SIG-M5 (cell line): Measurements from ENCODE around the gene DUSP10.

Source experiments
- DNase-seq: peaks from one replicate; lab custom pipeline; 2025; lab: John Stamatoyannopoulos, UW

Gene DUSP10

DNA sequence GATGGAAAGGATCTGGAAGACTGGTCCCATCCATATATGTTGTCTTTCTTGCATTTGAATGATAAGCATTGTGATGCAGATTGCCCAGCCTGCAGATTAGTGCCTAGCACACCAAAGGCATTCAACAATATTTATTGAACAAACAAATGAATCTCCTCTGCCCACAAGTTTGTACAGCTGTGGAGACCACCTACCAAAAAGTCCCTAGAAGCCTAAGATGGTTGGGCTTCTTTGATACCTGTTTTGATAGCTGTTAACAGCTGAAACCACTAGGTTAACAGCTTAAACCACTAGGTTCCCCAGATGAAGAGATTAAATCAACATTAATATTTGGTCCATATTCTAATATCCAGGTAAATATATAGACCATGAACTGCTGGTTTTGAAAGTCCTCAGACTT lies 9.8 kb downstream of the DUSP10 start:
- DNase-seq: no peak

- DNase-seq: no peak
Measured at GRCh38 chr1:221729771-221730330, 12.0 kb downstream of the DUSP10 start.

GRCh38 chr1:221728037-221728505 lies 13.8 kb downstream of the DUSP10 start:
- no peak for DNase-seq

DNA sequence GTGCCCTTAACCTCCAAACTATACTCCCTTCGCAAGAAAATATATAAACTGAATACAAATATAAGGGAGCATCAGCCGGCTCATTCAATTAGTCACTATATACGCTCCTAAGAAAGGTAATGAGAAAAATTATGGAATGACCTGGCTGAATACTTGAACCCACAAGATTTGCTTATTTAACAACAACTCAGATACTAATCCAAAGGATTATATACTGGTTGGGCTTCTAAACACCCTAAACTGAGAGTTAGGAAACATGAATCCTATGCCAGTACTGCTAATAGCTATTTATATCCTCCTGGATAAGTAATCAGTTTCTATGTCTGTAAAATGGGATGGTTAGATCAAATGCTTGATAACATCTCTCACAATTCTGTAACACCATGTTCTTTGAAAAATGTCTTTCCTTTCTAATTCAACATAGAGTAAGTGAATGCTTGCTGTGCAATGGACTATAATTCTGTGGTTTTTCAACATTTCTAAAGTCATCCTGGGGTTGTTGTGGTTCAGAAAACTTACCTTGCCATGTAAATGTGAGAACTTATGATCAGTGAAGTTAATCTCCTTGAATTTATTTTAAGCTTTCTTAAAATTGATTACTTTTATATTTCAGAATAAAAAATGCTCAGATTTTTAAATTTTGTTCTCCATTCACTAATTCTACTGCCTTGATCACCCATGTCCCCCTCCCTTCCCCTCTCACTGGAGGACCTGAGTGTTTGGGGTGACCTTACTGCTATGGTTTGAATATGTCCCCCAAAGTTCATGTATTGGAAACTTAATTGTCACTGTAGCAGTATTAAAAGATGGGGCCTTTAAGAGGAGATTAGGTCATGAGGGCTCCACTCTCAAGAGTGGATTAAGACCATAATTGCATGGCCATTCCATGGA lies 14.5 kb downstream of the DUSP10 start:
- DNase-seq: no peak

DNA sequence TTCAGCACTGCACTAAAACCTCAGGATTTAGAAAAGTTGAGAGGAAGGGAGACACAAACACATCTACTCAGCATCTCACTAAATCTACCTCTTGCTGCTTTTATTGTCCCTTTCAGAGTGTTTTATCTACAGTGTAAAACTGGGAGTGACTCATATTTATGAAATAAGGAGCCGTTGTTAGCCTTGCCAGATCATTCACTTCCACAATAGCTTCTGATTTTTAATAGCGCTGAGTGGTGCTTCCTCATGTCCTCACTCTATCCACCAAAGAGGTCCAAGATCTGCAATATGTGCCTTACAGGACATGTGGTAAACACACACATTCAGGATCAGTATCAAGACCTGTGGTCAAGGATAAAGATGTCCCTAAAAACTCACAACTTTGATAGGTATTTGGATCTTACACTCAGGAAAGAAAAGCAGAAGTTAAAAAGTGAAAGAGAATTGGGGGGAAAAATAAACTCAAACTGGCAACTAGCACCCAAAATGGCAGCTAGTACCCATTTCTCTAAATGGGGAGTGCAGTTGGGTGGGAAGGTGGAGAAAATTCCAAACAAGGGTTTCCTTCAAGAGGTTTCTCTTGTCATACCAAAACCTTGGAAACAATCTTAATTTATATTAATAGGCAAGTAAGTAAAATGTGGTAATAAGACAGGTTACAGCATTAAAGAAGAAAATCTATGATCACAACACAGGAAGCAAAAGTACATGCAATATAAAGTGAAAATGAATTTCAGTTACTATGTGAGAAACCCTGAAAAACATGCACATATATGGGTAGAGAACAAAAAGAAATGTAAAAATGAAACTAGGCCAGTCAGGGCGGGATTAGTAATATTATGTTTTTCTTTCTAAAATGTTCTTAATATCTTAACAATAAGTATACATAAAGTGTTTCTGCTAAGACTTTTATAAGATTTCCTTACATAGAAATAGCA lies 15.9 kb downstream of the DUSP10 start:
- DNase-seq: peak; percentile 51

DNA sequence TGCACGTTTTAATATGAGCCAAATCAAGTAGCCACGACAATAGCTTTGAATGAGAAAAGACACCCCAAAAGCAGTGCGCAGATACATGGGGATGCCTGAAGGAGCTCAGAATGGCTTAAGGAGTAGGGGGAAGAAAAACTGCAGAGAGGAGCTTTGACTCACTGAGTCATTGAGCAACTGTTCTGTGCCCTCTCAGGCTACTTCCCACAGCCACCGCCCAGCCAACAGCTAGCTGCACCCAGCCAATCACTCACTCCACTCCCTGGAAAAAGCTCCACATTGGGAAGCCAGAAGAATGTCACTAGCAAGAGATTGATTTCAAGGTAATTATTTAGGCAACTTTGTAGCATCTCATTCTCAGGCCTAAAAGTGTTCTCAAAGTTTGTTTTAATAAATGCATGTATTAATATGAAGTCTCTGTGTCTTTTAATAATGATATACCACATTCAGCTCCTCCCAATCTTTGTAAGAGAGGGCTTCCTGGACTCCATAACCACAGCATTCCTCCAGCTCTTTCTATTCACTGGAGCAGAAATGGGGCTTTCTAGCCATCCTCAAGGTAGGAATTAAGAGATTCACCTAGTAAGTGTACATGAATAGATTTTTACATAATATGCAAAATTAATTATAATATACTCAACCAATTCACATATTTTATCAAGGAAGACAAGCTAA lies 16.8 kb downstream of the DUSP10 start:
- DNase-seq: peak; percentile 53

DNA sequence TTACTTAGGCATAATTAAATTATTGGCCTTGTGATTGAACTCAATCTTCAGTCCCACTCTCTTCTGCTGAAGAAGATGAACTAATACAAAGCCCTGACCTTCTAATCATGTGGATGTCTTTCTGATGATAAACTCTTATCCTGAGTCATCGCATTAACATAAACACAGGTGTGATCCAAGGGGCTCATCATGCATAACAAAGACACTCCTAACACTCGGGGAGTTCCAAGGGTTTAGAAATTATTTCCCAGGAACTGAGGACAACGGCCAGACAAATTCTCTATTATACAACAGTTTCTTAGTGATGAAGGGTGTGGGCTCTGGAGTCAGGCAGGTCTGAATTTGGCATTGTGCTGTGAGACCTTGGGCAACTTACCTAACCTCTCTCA lies 18.0 kb downstream of the DUSP10 start:
- no peak for DNase-seq

DNA sequence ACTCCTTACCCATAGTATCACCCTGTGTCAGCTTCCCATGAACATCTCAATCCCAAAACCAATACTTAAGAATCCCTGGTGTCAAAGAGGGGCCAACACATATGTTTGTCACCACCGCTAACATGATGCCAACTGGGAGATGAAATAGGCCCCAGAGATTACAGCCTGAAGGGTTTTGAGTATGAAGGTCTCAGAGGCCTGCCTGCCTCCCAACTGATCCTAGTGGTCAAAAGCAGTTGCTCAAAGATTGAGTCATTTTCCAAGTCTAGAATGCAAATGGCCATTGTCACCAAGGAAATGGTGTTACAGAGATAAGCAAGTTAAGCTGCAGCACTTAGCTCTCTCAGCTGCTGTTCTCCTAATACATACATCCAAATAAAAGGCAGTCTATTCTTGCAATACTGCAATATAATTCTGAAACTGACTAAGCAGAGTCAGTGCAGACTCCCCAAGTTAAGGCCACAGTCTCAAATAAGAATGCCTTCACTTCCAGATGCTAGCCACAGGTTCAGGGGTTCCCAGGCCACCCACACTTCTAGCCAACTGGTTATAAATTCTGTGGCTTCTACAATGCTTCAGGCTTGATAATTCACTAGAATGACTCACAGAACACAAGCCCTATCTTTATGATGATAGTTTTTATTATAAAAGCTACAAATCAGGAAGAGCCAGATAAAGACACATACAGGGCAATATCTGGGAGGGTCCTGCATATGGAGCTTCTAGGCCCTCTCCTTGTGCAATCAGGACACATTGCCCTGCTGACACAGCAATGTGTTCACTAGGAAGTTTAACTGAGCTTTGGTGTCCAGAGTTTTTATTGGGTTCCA lies 18.7 kb downstream of the DUSP10 start:
- no peak for DNase-seq

DNA sequence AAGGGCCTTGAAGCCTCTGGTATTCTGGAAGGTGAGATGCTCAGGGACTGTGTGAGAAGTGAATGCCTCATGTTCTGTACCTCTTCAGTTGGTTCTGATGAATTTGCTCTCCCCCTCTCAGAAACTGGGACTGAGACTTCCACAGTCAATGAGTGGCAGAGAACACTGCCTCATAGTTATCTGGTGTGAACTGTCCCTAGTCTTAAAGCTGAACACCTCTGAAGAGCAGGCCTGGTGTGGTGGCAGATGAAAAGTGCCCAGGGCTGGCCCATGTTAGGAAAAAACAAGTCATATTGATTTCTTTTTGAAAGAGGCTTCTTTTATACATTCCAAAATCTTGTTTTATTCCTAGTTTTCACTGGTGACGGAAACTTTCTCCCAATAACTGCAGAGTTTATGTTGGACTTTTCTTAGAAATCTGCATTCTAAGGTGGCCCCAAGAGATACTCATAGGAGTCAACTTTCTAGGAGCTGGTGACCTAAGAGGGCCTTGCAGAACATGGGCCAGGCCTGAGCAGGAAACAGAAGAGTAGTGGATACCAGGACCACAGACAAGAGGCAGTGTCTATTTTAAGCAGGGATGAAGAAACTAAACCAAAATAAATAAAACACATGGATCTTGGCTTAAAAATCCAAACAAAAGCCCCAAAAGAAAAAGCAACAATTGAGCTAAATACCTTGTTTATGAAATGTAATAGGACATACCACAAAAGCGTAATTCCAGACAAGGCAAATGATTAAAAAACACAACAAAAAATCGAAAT lies 19.5 kb downstream of the DUSP10 start:
- DNase-seq: no peak

GRCh38 chr1:221720545-221720944 lies 21.3 kb downstream of the DUSP10 start:
- no peak for DNase-seq

- no peak for DNase-seq
Measured at GRCh38 chr1:221719987-221720386, 21.9 kb downstream of the DUSP10 start.

GRCh38 chr1:221719278-221719597 lies 22.7 kb downstream of the DUSP10 start:
- no peak for DNase-seq

- DNase-seq: no peak
Measured at GRCh38 chr1:221718381-221719277, 23.3 kb downstream of the DUSP10 start.

- DNase-seq: no peak
Measured at GRCh38 chr1:221717485-221717853, 24.4 kb downstream of the DUSP10 start.

DNA sequence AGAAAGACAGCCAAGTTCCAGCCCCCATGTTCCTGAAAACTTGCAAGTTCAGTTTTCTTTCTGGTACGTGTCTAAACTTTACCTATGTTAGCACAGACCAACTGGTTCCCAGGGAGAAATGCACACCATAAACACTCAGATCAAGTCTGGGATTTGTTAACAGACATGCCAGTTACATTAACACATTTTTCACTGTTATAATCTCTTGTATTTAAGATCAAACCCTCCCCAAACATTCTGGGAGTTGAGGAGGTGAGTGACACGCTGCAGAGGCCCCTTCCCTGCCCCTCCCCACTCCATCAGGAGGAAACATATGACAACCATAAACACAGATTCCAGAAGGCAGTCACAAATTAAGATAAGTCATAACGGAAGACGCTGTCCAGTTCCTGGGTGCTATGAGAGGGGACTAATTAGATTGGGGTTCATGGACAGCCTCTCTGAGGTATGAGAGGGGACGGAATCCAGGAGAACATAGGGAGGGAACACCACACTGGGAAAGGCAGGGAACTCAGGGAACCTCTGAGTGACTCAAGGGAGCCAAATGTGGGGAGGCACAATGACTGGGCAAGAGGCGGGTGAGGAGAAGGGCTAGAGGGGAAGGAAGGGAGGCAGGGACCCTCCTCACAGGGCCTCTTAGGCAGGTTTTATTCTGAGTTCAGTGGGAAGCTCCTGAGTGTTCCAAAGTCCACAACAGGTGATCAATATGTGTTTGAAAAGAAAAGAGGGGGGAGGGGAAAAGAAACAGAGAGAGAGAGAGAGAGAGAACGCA lies 25.0 kb downstream of the DUSP10 start:
- DNase-seq: no peak

DNA sequence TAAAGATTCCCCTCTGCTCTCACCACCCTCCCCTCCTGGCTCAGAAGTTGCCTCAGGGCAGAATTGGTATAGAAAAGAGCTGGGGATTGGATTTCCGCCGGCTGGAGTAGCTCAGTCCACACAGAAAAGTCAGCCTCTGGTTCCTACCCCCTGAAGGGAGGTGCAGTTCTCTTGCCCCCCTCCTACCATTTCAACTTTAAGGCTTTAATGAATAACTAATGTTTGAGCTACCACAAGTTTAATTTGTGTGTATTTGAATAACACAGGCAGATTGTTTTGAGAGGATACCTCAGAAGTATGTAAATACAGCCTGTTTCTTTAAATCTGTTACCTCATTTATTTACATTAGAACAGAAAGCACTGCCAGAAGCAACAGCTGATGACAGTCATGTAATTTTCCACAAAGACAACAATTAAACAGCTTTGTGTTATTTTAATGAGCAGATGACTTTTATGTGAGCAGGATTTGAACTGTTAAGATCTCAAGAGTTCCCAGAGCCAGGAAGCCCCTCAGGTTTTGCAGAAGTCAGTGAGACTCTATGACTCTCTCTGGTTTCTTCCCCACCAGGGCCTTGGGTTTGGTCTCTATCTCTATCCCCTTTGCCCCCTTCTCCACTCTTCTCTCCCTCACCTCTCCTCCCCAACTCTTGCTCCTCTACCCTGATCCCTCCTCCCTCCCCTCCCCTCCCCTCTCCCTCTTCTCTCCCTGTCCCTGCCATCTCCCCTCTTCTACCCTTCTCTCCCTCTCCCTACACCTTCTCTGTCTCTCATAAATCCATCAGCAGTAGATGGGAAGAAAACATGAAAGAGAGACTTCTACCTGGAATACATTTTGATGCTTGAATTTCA lies 26.3 kb downstream of the DUSP10 start:
- no peak for DNase-seq
